HG03064 (cell line): ENCODE data around the gene FAS.

Experiments used
- ATAC-seq: cut with Tn5 transposase; IDR thresholded peaks from one replicate; pipeline ENCODE4 v1.9.1; 2021; ENCODE audit warnings: low read depth; ENCODE audit not compliant: unreplicated experiment

FAS gene

GRCh38 chr10:89029785-89030437 is 39.3 kb downstream of the FAS start:
- no peak for ATAC-seq

- ATAC-seq: no peak
Measured at GRCh38 chr10:89030791-89031190, 40.2 kb downstream of the FAS start.

- no peak for ATAC-seq
Measured at GRCh38 chr10:89032141-89032891, 41.7 kb downstream of the FAS start.

- ATAC-seq: no peak
Measured at GRCh38 chr10:89035461-89035860, 44.9 kb downstream of the FAS start.

GRCh38 chr10:89037096-89037495 is 46.5 kb downstream of the FAS start:
- no peak for ATAC-seq

- no peak for ATAC-seq
Measured at GRCh38 chr10:89042562-89042961, 52.0 kb downstream of the FAS start.

- ATAC-seq: no peak
Measured at GRCh38 chr10:89043052-89043451, 52.5 kb downstream of the FAS start.

GRCh38 chr10:89047397-89047796 is 56.8 kb downstream of the FAS start:
- no peak for ATAC-seq

- ATAC-seq: no peak
Measured at GRCh38 chr10:89051593-89051992, 61.0 kb downstream of the FAS start.

GRCh38 chr10:89053555-89053954 is 63.0 kb downstream of the FAS start:
- no peak for ATAC-seq

GRCh38 chr10:89055159-89055558 is 64.6 kb downstream of the FAS start:
- no peak for ATAC-seq

GRCh38 chr10:89062861-89063260 is 72.3 kb downstream of the FAS start:
- ATAC-seq: no peak

GRCh38 chr10:89063465-89063864 is 72.9 kb downstream of the FAS start:
- ATAC-seq: no peak

GRCh38 chr10:89064748-89065147 is 74.2 kb downstream of the FAS start:
- no peak for ATAC-seq
